ENCODE data around the gene WDR86.

GRCh38 chr7:151342811-151343210 lies 67.0 kb downstream of the WDR86 start:
- TF ChIP-seq POLR2A (IDR thresholded peaks at IDR 0.05): no peak
- TF ChIP-seq, protein P1, sequence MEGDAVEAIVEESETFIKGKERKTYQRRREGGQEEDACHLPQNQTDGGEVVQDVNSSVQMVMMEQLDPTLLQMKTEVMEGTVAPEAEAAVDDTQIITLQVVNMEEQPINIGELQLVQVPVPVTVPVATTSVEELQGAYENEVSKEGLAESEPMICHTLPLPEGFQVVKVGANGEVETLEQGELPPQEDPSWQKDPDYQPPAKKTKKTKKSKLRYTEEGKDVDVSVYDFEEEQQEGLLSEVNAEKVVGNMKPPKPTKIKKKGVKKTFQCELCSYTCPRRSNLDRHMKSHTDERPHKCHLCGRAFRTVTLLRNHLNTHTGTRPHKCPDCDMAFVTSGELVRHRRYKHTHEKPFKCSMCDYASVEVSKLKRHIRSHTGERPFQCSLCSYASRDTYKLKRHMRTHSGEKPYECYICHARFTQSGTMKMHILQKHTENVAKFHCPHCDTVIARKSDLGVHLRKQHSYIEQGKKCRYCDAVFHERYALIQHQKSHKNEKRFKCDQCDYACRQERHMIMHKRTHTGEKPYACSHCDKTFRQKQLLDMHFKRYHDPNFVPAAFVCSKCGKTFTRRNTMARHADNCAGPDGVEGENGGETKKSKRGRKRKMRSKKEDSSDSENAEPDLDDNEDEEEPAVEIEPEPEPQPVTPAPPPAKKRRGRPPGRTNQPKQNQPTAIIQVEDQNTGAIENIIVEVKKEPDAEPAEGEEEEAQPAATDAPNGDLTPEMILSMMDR (IDR thresholded peaks at IDR 0.05): no peak
- TF ChIP-seq EP300 (IDR thresholded peaks at IDR 0.05): no peak
